T-helper 22 cell (primary cell): ENCODE measurements around the gene DNM3.

Experiments
- DNase-seq: peaks from one replicate; pipeline ENCODE4 v3.0.0-alpha.2; 2020; ENCODE audit warnings: low read depth

DNM3 gene

GRCh38 chr1:171973421-171973820 is 132.1 kb downstream of the DNM3 start:
- no peak for DNase-seq

GRCh38 chr1:171981303-171981702 is 140.0 kb downstream of the DNM3 start:
- DNase-seq, result no peak

GRCh38 chr1:171983584-171983983 is 142.3 kb downstream of the DNM3 start:
- DNase-seq, result no peak

- no peak for DNase-seq
Observed at GRCh38 chr1:171984262-171984661, 143.0 kb downstream of the DNM3 start.

GRCh38 chr1:171984850-171985485 is 143.7 kb downstream of the DNM3 start:
- DNase-seq, result no peak

GRCh38 chr1:171985639-171986038 is 144.3 kb downstream of the DNM3 start:
- no peak for DNase-seq

GRCh38 chr1:171988243-171988885 is 147.1 kb downstream of the DNM3 start:
- DNase-seq, result no peak

GRCh38 chr1:171990371-171990770 is 149.1 kb downstream of the DNM3 start:
- no peak for DNase-seq

- no peak for DNase-seq
Observed at GRCh38 chr1:171994293-171994692, 153.0 kb downstream of the DNM3 start.

- DNase-seq, result no peak
Observed at GRCh38 chr1:171995573-171995972, 154.3 kb downstream of the DNM3 start.

GRCh38 chr1:171997936-171998335 is 156.6 kb downstream of the DNM3 start:
- DNase-seq, result no peak

- DNase-seq, result no peak
Observed at GRCh38 chr1:171998711-171999110, 157.4 kb downstream of the DNM3 start.

GRCh38 chr1:171999756-172000155 is 158.5 kb downstream of the DNM3 start:
- DNase-seq, result no peak

GRCh38 chr1:172001288-172001687 is 160.0 kb downstream of the DNM3 start:
- DNase-seq, result no peak

GRCh38 chr1:172002725-172003345 is 161.5 kb downstream of the DNM3 start:
- no peak for DNase-seq

GRCh38 chr1:172003766-172004530 is 162.7 kb downstream of the DNM3 start:
- DNase-seq, result no peak

GRCh38 chr1:172004671-172005070 is 163.4 kb downstream of the DNM3 start:
- DNase-seq, result no peak

GRCh38 chr1:172005856-172006255 is 164.6 kb downstream of the DNM3 start:
- no peak for DNase-seq

- DNase-seq, result no peak
Observed at GRCh38 chr1:172006660-172007059, 165.4 kb downstream of the DNM3 start.

- DNase-seq, result no peak
Observed at GRCh38 chr1:172018727-172019311, 177.5 kb downstream of the DNM3 start.

GRCh38 chr1:172019976-172020375 is 178.7 kb downstream of the DNM3 start:
- no peak for DNase-seq

GRCh38 chr1:172024516-172024915 is 183.2 kb downstream of the DNM3 start:
- DNase-seq, result no peak
